Duodenal mucosa (tissue), 2 donors: ENCODE results near the gene SOX3.

Source experiments
- H3K27ac ChIP-seq: one replicate; pipeline ENCODE4 v1.7.0; 2013; ENCODE audit warnings: low read depth, low read length
- H3K27me3 ChIP-seq, 2 donors: one replicate each; pipeline ENCODE4 v1.7.0; 2013; ENCODE audit warnings: low read length in 2 of 2, control low read depth in 1 of 2; ENCODE audit not compliant: insufficient read depth in 2 of 2, control insufficient read depth in 1 of 2
- H3K36me3 ChIP-seq, 2 donors: one replicate each; pipeline ENCODE4 v1.7.0; 2013; ENCODE audit warnings: low read length in 2 of 2, control low read depth in 1 of 2; ENCODE audit not compliant: insufficient read depth in 2 of 2, control insufficient read depth in 1 of 2
- H3K4me1 ChIP-seq, 2 donors: one replicate each; pipeline ENCODE4 v1.7.0; 2013; ENCODE audit warnings: low read length in 2 of 2, control low read depth in 1 of 2; ENCODE audit not compliant: insufficient read depth in 2 of 2, control insufficient read depth in 1 of 2
- H3K4me3 ChIP-seq, 2 donors: one replicate each; pipeline ENCODE4 v1.7.0; 2013; ENCODE audit warnings: low read length in 2 of 2, low read depth in 1 of 2
- H3K9ac ChIP-seq, 2 donors: one replicate each; pipeline ENCODE4 v1.7.0; 2013; ENCODE audit warnings: low read length in 2 of 2, low read depth in 1 of 2
- H3K9me3 ChIP-seq, 2 donors: one replicate each; pipeline ENCODE4 v1.7.0; 2013; ENCODE audit warnings: low read length in 2 of 2, control low read depth in 1 of 2; ENCODE audit not compliant: control insufficient read depth in 1 of 2

SOX3 gene

GRCh38 chrX:140500441-140500840 is 4.4 kb downstream of the SOX3 start:
- H3K4me1 ChIP-seq: no peaks in the 10 kb centered on the region
- H3K27ac ChIP-seq: no peak overlapping the region
- no peaks in the 10 kb centered on the region for H3K9me3 ChIP-seq
- no peak overlapping the region for H3K4me3 ChIP-seq
- peaks cover 7 to 42% of the 10 kb centered on the region in 2 donors for H3K27me3 ChIP-seq
- H3K9ac ChIP-seq: no peak overlapping the region
- H3K36me3 ChIP-seq: no peaks in the 10 kb centered on the region

- H3K36me3 ChIP-seq: no peaks in the 10 kb centered on the region
- H3K4me3 ChIP-seq: no peak overlapping the region
- H3K4me1 ChIP-seq: no peaks in the 10 kb centered on the region
- no peak overlapping the region for H3K27ac ChIP-seq
- no peaks in the 10 kb centered on the region for H3K9me3 ChIP-seq
- no peak overlapping the region for H3K9ac ChIP-seq
- peaks cover 0 to 11% of the 10 kb centered on the region in 2 donors for H3K27me3 ChIP-seq
Measured at GRCh38 chrX:140495739-140496138, 9.1 kb downstream of the SOX3 start.

GRCh38 chrX:140492066-140492994 is 12.5 kb downstream of the SOX3 start:
- Histone ChIP-seq H3K27ac (no peak overlapping the region), H3K4me1 (no peaks in the 10 kb centered on the region), H3K36me3 (no peaks in the 10 kb centered on the region), H3K4me3 (no peak overlapping the region), H3K27me3 (no peaks in the 10 kb centered on the region), H3K9ac (no peak overlapping the region), H3K9me3 (no peaks in the 10 kb centered on the region)

- Histone ChIP-seq H3K27me3 (no peaks in the 10 kb centered on the region), H3K4me1 (no peaks in the 10 kb centered on the region), H3K27ac (no peak overlapping the region), H3K9ac (no peak overlapping the region), H3K4me3 (no peak overlapping the region), H3K36me3 (no peaks in the 10 kb centered on the region), H3K9me3 (no peaks in the 10 kb centered on the region)
Measured at GRCh38 chrX:140480765-140481164, 24.1 kb downstream of the SOX3 start.

- Histone ChIP-seq H3K27me3 (no peaks in the 10 kb centered on the region), H3K4me3 (no peak overlapping the region), H3K9ac (no peak overlapping the region), H3K4me1 (no peaks in the 10 kb centered on the region), H3K36me3 (no peaks in the 10 kb centered on the region), H3K9me3 (no peaks in the 10 kb centered on the region), H3K27ac (no peak overlapping the region)
Measured at GRCh38 chrX:140477987-140478386, 26.9 kb downstream of the SOX3 start.

GRCh38 chrX:140475025-140475424 is 29.8 kb downstream of the SOX3 start:
- Histone ChIP-seq H3K9ac (no peak overlapping the region), H3K27ac (no peak overlapping the region), H3K4me1 (no peaks in the 10 kb centered on the region), H3K4me3 (no peak overlapping the region), H3K36me3 (no peaks in the 10 kb centered on the region), H3K27me3 (no peaks in the 10 kb centered on the region), H3K9me3 (no peaks in the 10 kb centered on the region)

GRCh38 chrX:140467211-140467610 is 37.7 kb downstream of the SOX3 start:
- H3K27me3 ChIP-seq: no peaks in the 10 kb centered on the region
- H3K4me3 ChIP-seq: no peak overlapping the region
- H3K9ac ChIP-seq: no peak overlapping the region
- H3K9me3 ChIP-seq: no peaks in the 10 kb centered on the region
- no peak overlapping the region for H3K27ac ChIP-seq
- no peaks in the 10 kb centered on the region for H3K36me3 ChIP-seq
- no peaks in the 10 kb centered on the region for H3K4me1 ChIP-seq
